Measurements from ENCODE around the gene GULP1. TPM values are rescaled to one million over a fixed set of nuclear protein-coding genes. Genes with fewer than 3 reads are reported as not detected.
"Not testable (repeated sequence)": the region's sequence is repeated elsewhere in the genome, so short reads cannot be mapped to it uniquely, and the experiment has no call there.

GULP1 gene
- total RNA-seq, 4 donors from 2014 or later, result 27.1 to 49.0 (median 36.8) TPM

GRCh38 chr2:188293601-188294351 is 2.1 kb downstream of the GULP1 start:
- no peak for DNase-seq (ENCODE audit: extremely low spot score)
- H3K9me3 ChIP-seq, result no peaks in the 10 kb centered on the region
- 24% methylated on average over 10 of the region's 10 CpGs for WGBS
- TF ChIP-seq EP300 (IDR thresholded peaks at IDR 0.05) (no peak), POLR2A (IDR thresholded peaks at IDR 0.05; ENCODE audit: low read depth) (no peak), POLR2AphosphoS5 (IDR thresholded peaks at IDR 0.05) (no peak)
- TF ChIP-seq, protein P1, sequence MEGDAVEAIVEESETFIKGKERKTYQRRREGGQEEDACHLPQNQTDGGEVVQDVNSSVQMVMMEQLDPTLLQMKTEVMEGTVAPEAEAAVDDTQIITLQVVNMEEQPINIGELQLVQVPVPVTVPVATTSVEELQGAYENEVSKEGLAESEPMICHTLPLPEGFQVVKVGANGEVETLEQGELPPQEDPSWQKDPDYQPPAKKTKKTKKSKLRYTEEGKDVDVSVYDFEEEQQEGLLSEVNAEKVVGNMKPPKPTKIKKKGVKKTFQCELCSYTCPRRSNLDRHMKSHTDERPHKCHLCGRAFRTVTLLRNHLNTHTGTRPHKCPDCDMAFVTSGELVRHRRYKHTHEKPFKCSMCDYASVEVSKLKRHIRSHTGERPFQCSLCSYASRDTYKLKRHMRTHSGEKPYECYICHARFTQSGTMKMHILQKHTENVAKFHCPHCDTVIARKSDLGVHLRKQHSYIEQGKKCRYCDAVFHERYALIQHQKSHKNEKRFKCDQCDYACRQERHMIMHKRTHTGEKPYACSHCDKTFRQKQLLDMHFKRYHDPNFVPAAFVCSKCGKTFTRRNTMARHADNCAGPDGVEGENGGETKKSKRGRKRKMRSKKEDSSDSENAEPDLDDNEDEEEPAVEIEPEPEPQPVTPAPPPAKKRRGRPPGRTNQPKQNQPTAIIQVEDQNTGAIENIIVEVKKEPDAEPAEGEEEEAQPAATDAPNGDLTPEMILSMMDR (IDR thresholded peaks at IDR 0.05), result no peak
- no peaks in the 10 kb centered on the region for H3K27me3 ChIP-seq
- H3K36me3 ChIP-seq, result no peaks in the 10 kb centered on the region
- H3K4me3 ChIP-seq, result peak overlapping the region; percentile 74 to 86 (median 76)
- H3K27ac ChIP-seq (replicated peaks in 1 of 4), result peak overlapping the region; percentile 94 to 96 (median 95)
- intact Hi-C loops (cut with DNase I), result loop anchor here (5.0 to 10.0 kb wide), 2 partner anchors 219 to 681 kb away; partner anchors contain the start of gene COL3A1
- peaks cover 5 to 41% (median 37%) of the 10 kb centered on the region in 4 donors for H3K4me1 ChIP-seq

GRCh38 chr2:188294352-188294926 is 2.8 kb downstream of the GULP1 start:
- WGBS, result 38% methylated on average over 1 of the region's 1 CpG
- H3K4me1 ChIP-seq, result peaks cover 5 to 41% (median 37%) of the 10 kb centered on the region in 4 donors
- TF ChIP-seq EP300 (IDR thresholded peaks at IDR 0.05), result no peak
- TF ChIP-seq, protein P1 (IDR thresholded peaks at IDR 0.05), result no peak
- TF ChIP-seq POLR2A (IDR thresholded peaks at IDR 0.05; ENCODE audit: low read depth), result no peak
- TF ChIP-seq POLR2AphosphoS5 (IDR thresholded peaks at IDR 0.05), result no peak
- peak overlapping the region; percentile 94 to 96 (median 95) for H3K27ac ChIP-seq (replicated peaks in 1 of 4)
- H3K27me3 ChIP-seq, result no peaks in the 10 kb centered on the region
- H3K4me3 ChIP-seq, result peak overlapping the region; percentile 74 to 86 (median 76)
- no peak for DNase-seq (ENCODE audit: extremely low spot score)
- intact Hi-C loops (cut with DNase I), result loop anchor here (5.0 to 10.0 kb wide), 2 partner anchors 218 to 680 kb away; partner anchors contain the start of gene COL3A1
- H3K9me3 ChIP-seq, result no peaks in the 10 kb centered on the region
- no peaks in the 10 kb centered on the region for H3K36me3 ChIP-seq

- no peaks in the 10 kb centered on the region for H3K36me3 ChIP-seq
- H3K4me3 ChIP-seq, result peak overlapping the region in 2 of 4 donors; percentile 4 to 86
- WGBS, result 69% methylated on average over 3 of the region's 3 CpGs
- no peaks in the 10 kb centered on the region for H3K27me3 ChIP-seq
- intact Hi-C loops (cut with DNase I), result loop anchor here (10.0 kb wide), 1 partner anchor 680 kb away; the partner anchor contains the start of gene COL3A1
- TF ChIP-seq POLR2AphosphoS5 (IDR thresholded peaks at IDR 0.05) (no peak), POLR2A (IDR thresholded peaks at IDR 0.05; ENCODE audit: low read depth) (no peak)
- DNase-seq (ENCODE audit: extremely low spot score), result no peak
- H3K4me1 ChIP-seq, result peaks cover 5 to 41% (median 37%) of the 10 kb centered on the region in 4 donors
- H3K27ac ChIP-seq (replicated peaks in 1 of 4), result peak overlapping the region in 3 of 4 donors; percentile 94 to 96 (median 94)
- no peaks in the 10 kb centered on the region for H3K9me3 ChIP-seq
Measured at GRCh38 chr2:188295067-188295685, 3.5 kb downstream of the GULP1 start.

DNA sequence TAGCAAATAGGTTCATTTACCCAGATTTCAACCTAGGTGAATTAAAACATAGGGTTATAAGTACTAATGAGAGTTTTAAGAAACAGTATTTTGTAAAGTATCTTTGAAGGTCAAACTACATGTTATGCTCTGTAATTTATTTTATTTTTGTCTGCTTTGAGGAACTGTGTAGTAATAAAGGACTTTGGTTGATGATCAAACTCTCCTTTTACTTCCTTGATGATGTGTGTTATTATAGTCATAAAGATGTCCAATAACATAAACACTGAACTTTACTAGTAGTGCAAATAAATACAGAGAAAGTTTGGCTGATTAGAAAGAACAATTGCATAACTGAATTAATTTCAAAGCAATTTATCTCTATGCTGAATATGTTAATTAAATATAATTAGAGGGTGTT is 6.3 kb downstream of the GULP1 start:
- intact Hi-C loops (cut with DNase I), result loop anchor here (10.0 kb wide), 1 partner anchor 677 kb away; the partner anchor contains the start of gene COL3A1
- H3K27ac ChIP-seq (replicated peaks in 1 of 4), result no peak overlapping the region
- H3K4me1 ChIP-seq, result peaks cover 0 to 33% (median 30%) of the 10 kb centered on the region in 4 donors
- no peak for DNase-seq (ENCODE audit: extremely low spot score)
- H3K27me3 ChIP-seq, result no peaks in the 10 kb centered on the region
- H3K36me3 ChIP-seq, result no peaks in the 10 kb centered on the region
- no peaks in the 10 kb centered on the region for H3K9me3 ChIP-seq
- TF ChIP-seq EP300 (IDR thresholded peaks at IDR 0.05), result no peak
- TF ChIP-seq, protein P1 (IDR thresholded peaks at IDR 0.05), result no peak
- TF ChIP-seq POLR2A (IDR thresholded peaks at IDR 0.05; ENCODE audit: low read depth), result no peak
- TF ChIP-seq POLR2AphosphoS5 (IDR thresholded peaks at IDR 0.05), result no peak
- H3K4me3 ChIP-seq, result no peak overlapping the region

DNA sequence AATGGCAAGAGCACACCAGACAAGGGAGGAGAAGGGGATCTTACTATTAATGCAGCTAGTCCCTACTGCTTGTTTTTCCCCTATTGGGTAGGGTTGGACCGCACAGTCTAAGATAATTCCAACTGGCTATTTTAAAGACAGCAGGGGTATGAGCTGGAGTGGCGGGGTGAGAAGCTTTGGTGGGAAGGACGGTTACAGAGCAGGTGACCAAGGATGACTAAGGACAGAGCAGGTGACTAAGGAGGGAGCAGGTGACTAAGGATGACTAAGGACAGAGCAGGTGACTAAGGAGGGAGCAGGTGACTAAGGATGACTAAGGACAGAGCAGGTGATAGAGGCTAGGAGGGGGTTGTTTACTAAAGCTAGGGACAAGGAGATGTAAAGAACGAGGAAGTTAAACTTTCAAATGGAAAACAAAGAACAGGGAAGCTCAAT is 7.3 kb downstream of the GULP1 start:
- not testable (repeated sequence) for H3K27me3 ChIP-seq; H3K9me3 ChIP-seq; H3K27ac ChIP-seq (replicated peaks in 1 of 4); DNase-seq (ENCODE audit: extremely low spot score); H3K36me3 ChIP-seq; H3K4me3 ChIP-seq
- peaks cover 0 to 35% (median 27%) of the 10 kb centered on the region in 4 donors for H3K4me1 ChIP-seq
- 96% methylated on average over 4 of the region's 4 CpGs for WGBS
- intact Hi-C loops (cut with DNase I), result loop anchor here (10.0 kb wide), 1 partner anchor 676 kb away; the partner anchor contains the start of gene COL3A1
